Stimulated activated CD4-positive, alpha-beta T cell treated with anti-CD3 and anti-CD28 coated beads, Interleukin-2, amount 100 ng/mL, for 24 hours (primary cell): ENCODE results near the gene COPZ2.
A peak's percentile ranks its signal among the peaks of the same experiment; 100 is the strongest.
"Not testable (repeated sequence)": the region's sequence is repeated elsewhere in the genome, so short reads cannot be mapped to it uniquely, and the experiment has no call there.

Experiments
- DNase-seq, 2 donors: peaks; one replicate each; pipeline ENCODE4 v3.0.0-alpha.2; 2020

The COPZ2 gene

GRCh38 chr17:48037036-48037837 is at the start of gene COPZ2:
COPZ2 (minus strand) TSS chr17:48037797; CDS start chr17:48037777, 20 bp downstream.
- peak; percentile 67 to 69 for DNase-seq

- no peak for DNase-seq
Observed at GRCh38 chr17:48084932-48085331, 47.3 kb upstream of the COPZ2 start.

GRCh38 chr17:48081858-48082257 is 44.3 kb upstream of the COPZ2 start:
- no peak for DNase-seq

GRCh38 chr17:48077152-48077551 is 39.6 kb upstream of the COPZ2 start:
- not testable (repeated sequence) for DNase-seq

GRCh38 chr17:48074322-48075081 is 36.9 kb upstream of the COPZ2 start:
- peak; percentile 76 to 83 for DNase-seq

- DNase-seq = not testable (repeated sequence)
Observed at GRCh38 chr17:48073566-48074094, 36.0 kb upstream of the COPZ2 start.

GRCh38 chr17:48072811-48073210 is 35.2 kb upstream of the COPZ2 start:
- DNase-seq = not testable (repeated sequence)

- no peak for DNase-seq
Observed at GRCh38 chr17:48071654-48072053, 34.1 kb upstream of the COPZ2 start.

GRCh38 chr17:48070195-48070594 is 32.6 kb upstream of the COPZ2 start:
- DNase-seq = no peak

- no peak for DNase-seq
Observed at GRCh38 chr17:48068491-48068961, 30.9 kb upstream of the COPZ2 start.

GRCh38 chr17:48067808-48068207 is 30.2 kb upstream of the COPZ2 start:
- DNase-seq = not testable (repeated sequence)

- DNase-seq = no peak
Observed at GRCh38 chr17:48067245-48067644, 29.6 kb upstream of the COPZ2 start.

GRCh38 chr17:48066656-48067055 is 29.1 kb upstream of the COPZ2 start:
- no peak for DNase-seq

- DNase-seq = no peak
Observed at GRCh38 chr17:48066192-48066591, 28.6 kb upstream of the COPZ2 start.

GRCh38 chr17:48064638-48065037 is 27.0 kb upstream of the COPZ2 start:
- DNase-seq = no peak

- DNase-seq = no peak
Observed at GRCh38 chr17:48062273-48062672, 24.7 kb upstream of the COPZ2 start.

- DNase-seq = no peak
Observed at GRCh38 chr17:48060249-48060648, 22.7 kb upstream of the COPZ2 start.

- no peak for DNase-seq
Observed at GRCh38 chr17:48059125-48059668, 21.6 kb upstream of the COPZ2 start.

GRCh38 chr17:48058393-48059124 is 21.0 kb upstream of the COPZ2 start:
- no peak for DNase-seq

- no peak for DNase-seq
Observed at GRCh38 chr17:48057626-48058025, 20.0 kb upstream of the COPZ2 start.

GRCh38 chr17:48056879-48057278 is 19.3 kb upstream of the COPZ2 start:
- no peak for DNase-seq

GRCh38 chr17:48056246-48056745 is 18.7 kb upstream of the COPZ2 start:
- no peak for DNase-seq
